Adrenal gland (tissue), 12 donors: ENCODE measurements around the gene CDK15. TPM values are rescaled to one million over a fixed set of nuclear protein-coding genes. Genes with fewer than 3 reads are reported as not detected.

Source experiments
- DNase-seq, 7 donors: peaks; one replicate each; pipeline ENCODE4 v3.0.0-alpha.2; 2019 to 2020
- H3K27ac ChIP-seq, 5 donors: fragments of 200-600 bp; sonication (generic) in 4 of 5; 1 replicate in 3 of 5; 2 replicates in 2 of 5; pipeline versions ENCODE4 v1.5.1 to v1.8.0; 2016 to 2020; ENCODE audit warnings: mild to moderate bottlenecking in 1 of 5
- H3K27me3 ChIP-seq: fragments of 200-600 bp; 2 replicates; pipeline ENCODE4 v1.8.0; 2021
- H3K36me3 ChIP-seq, 2 donors: fragments of 200-600 bp; replicated peaks in 1 of 2; 1 replicate in 1 of 2; 2 replicates in 1 of 2; pipeline versions ENCODE4 v1.5.1 to v1.8.0; 2018 to 2022
- H3K4me1 ChIP-seq, 2 donors: fragments of 200-600 bp; replicated peaks in 1 of 2; 1 replicate in 1 of 2; 2 replicates in 1 of 2; pipeline versions ENCODE4 v1.5.1 to v1.8.0; 2018 to 2021
- H3K4me3 ChIP-seq, 4 donors: fragments of 200-600 bp; sonication (generic) in 3 of 4; one replicate each; pipeline ENCODE4 v1.5.1; 2016 to 2018
- H3K9me3 ChIP-seq, 3 donors: fragments of 200-600 bp; sonication (generic) in 1 of 3; replicated peaks in 1 of 3; 1 replicate in 2 of 3; 2 replicates in 1 of 3; pipeline versions ENCODE4 v1.5.1 to v1.8.0; 2016 to 2021
- CTCF ChIP-seq, 6 experiments: fragments of 450-650 bp in 4 of 6; fragments of 200-600 bp in 2 of 6; sonication (generic) in 1 of 6; IDR thresholded peaks; 1 replicate in 5 of 6; 2 replicates in 1 of 6; pipeline versions ENCODE4 v1.5.1 to v1.8.0; 2016 to 2021; ENCODE audit warnings: antibody characterized with exemption in 6 of 6, mild to moderate bottlenecking in 2 of 6, moderate library complexity in 1 of 6
- POLR2A ChIP-seq, 2 donors: fragments of 450-650 bp; IDR thresholded peaks; one replicate each; pipeline ENCODE4 v1.6.1; 2017; ENCODE audit warnings: antibody characterized with exemption in 2 of 2, mild to moderate bottlenecking in 2 of 2, moderate library complexity in 1 of 2
- WGBS, 4 donors: extraction: QIAGEN DNeasy Blood & Tissue Kit in 2 of 4; methylation state at CpG; one replicate each; pipeline versions ENCODE4 v1.1.5 to v1.1.7; 2013 to 2017; 5-methylcytosine and 5-hydroxymethylcytosine counted together
- intact Hi-C, 2 donors: fragments of 100-400 bp; cut with DNase I; formaldehyde crosslinking; loops; one replicate each; pipeline versions ENCODE4 v1.14.1 to v1.15.0; 2022 to 2023
- polyA plus RNA-seq, 3 donors: library from polyadenylated mRNA; stranded (reverse); fragments of 200-250 nt in 2 of 3; fragments of 350-450 nt in 1 of 3; fragmentation: Illumina TruSeq in 1 of 3; extraction: RNeasy Lipid Tissue Mini Kit (QIAGEN cat#74804) in 1 of 3; gene quantifications; one replicate each; pipeline ENCODE4 v1.2.3, GENCODE V29; 2013 to 2014
- total RNA-seq, 9 donors: library from RNA; depleted of rRNA in 4 of 9; stranded (reverse); fragments of >200 nt in 4 of 9; fragments of 120-200 nt in 1 of 9; fragmentation: NEBNext Ultra II Directional in 1 of 9; extraction: Animal tissue kit (Norgen Biotek cat#: 25700) in 1 of 9; gene quantifications; one replicate each; pipeline versions ENCODE4 v1.1.0 to v1.2.4, GENCODE V29; 2013 to 2023
- donor health status: healthy with polysubstance abuse.
- donor health status: Bipolar disorder and iron deficiency.
- donor health status: DM: yes; HTN: yes; CAD: no.
- donor health status: DM: no; HTN: no; CAD: no.
- donor health status: DM: no; HTN: no; CAD: no.
- donor health status: DM: yes; HTN: yes; CAD: no.

CDK15 gene
- total and polyA plus RNA-seq, 12 donors = 0.06 to 1.2 (median 0.14) TPM; not detected in 1

GRCh38 chr2:201872591-201872990 is 66.3 kb downstream of the CDK15 start:
- TF ChIP-seq POLR2A (IDR thresholded peaks at IDR 0.05) = no peak
- no peak for TF ChIP-seq CTCF (IDR thresholded peaks at IDR 0.05)
- Histone ChIP-seq H3K4me3 (no peak overlapping the region), H3K27me3 (no peaks in the 10 kb centered on the region), H3K9me3 (no peaks in the 10 kb centered on the region), H3K27ac (no peak overlapping the region), H3K36me3 (no peaks in the 10 kb centered on the region), H3K4me1 (no peaks in the 10 kb centered on the region)
- no peak for DNase-seq
- intact Hi-C loops = no loop called here
- WGBS, 4 donors = 79 to 92% (median 84%) methylated on average over 6 of the region's 6 CpGs

GRCh38 chr2:201879996-201880395 is 73.7 kb downstream of the CDK15 start:
- intact Hi-C loops = no loop called here
- H3K27ac ChIP-seq = no peak overlapping the region
- H3K4me1 ChIP-seq = peaks cover 0 to 22% of the 10 kb centered on the region in 2 donors
- DNase-seq = no peak
- no peak overlapping the region for H3K4me3 ChIP-seq
- TF ChIP-seq POLR2A (IDR thresholded peaks at IDR 0.05) (no peak), CTCF (IDR thresholded peaks at IDR 0.05) (no peak)
- no peaks in the 10 kb centered on the region for H3K36me3 ChIP-seq
- no peaks in the 10 kb centered on the region for H3K27me3 ChIP-seq
- 74 to 80% (median 75%) methylated on average over 10 of the region's 10 CpGs for WGBS, 4 donors
- H3K9me3 ChIP-seq = no peaks in the 10 kb centered on the region

- TF ChIP-seq POLR2A (IDR thresholded peaks at IDR 0.05) (no peak), CTCF (IDR thresholded peaks at IDR 0.05) (no peak)
- no peaks in the 10 kb centered on the region for H3K9me3 ChIP-seq
- no peaks in the 10 kb centered on the region for H3K27me3 ChIP-seq
- no peak overlapping the region for H3K4me3 ChIP-seq
- DNase-seq = no peak
- WGBS, 4 donors = 31 to 55% (median 40%) methylated on average over 3 of the region's 3 CpGs
- no peaks in the 10 kb centered on the region for H3K36me3 ChIP-seq
- H3K27ac ChIP-seq = no peak overlapping the region
- H3K4me1 ChIP-seq = peaks cover 0 to 22% of the 10 kb centered on the region in 2 donors
- intact Hi-C loops = no loop called here
Measured at GRCh38 chr2:201880579-201880978, 74.2 kb downstream of the CDK15 start.

GRCh38 chr2:201880993-201881611 is 74.8 kb downstream of the CDK15 start:
- TF ChIP-seq CTCF (IDR thresholded peaks at IDR 0.05) = no peak
- TF ChIP-seq POLR2A (IDR thresholded peaks at IDR 0.05) = no peak
- 63 to 78% (median 74%) methylated on average over 9 of the region's 9 CpGs for WGBS, 4 donors
- peaks cover 0 to 22% of the 10 kb centered on the region in 2 donors for H3K4me1 ChIP-seq
- no peak overlapping the region for H3K27ac ChIP-seq
- no peaks in the 10 kb centered on the region for H3K27me3 ChIP-seq
- H3K4me3 ChIP-seq = no peak overlapping the region
- DNase-seq = peak in 3 of 7 donors; percentile 9 to 22 (median 21)
- intact Hi-C loops = no loop called here
- H3K9me3 ChIP-seq = no peaks in the 10 kb centered on the region
- H3K36me3 ChIP-seq = no peaks in the 10 kb centered on the region
